CD4-positive, alpha-beta T cell (primary cell): ENCODE results near the gene DNAJC8. TPM values are rescaled to one million over a fixed set of nuclear protein-coding genes. Genes with fewer than 3 reads are reported as not detected.

Experiments used
- ATAC-seq: fragments of 200-7000 bp; cut with Tn5 transposase; one replicate; pipeline ENCODE4 v1.10.0; 2022; ENCODE audit warnings: mild to moderate bottlenecking; ENCODE audit not compliant: poor library complexity
- CTCF ChIA-PET: fragments of 350-600 bp; sonication (Branson Sonifier 250); formaldehyde crosslinking; loops from one replicate; lab custom pipeline; 2021; ENCODE audit warnings: antibody characterized with exemption, inconsistent platforms; lab: Charles Lee
- POLR2A ChIA-PET: fragments of 350-600 bp; sonication (Branson Sonifier 250); formaldehyde crosslinking; loops from one replicate; lab custom pipeline; 2021; ENCODE audit warnings: antibody characterized with exemption, inconsistent platforms; lab: Charles Lee
- DNase-seq, 14 experiments: peaks; one replicate each; pipeline ENCODE4 v3.0.0-alpha.2; 2013 to 2020; ENCODE audit warnings: mixed read lengths in 2 of 14
- H3K27ac ChIP-seq, 2 donors: one replicate each; pipeline versions ENCODE4 v1.5.1 to v1.7.0; 2013; ENCODE audit warnings: low read length in 2 of 2, low read depth in 1 of 2, mild to moderate bottlenecking in 1 of 2
- H3K27me3 ChIP-seq, 2 experiments: 1 replicate in 1 of 2; 2 replicates in 1 of 2; pipeline versions ENCODE4 v1.6.1 to v1.7.0; 2013; ENCODE audit warnings: low read length in 2 of 2, control low read depth in 1 of 2, mild to moderate bottlenecking in 1 of 2, moderate library complexity in 1 of 2; ENCODE audit not compliant: insufficient read depth in 2 of 2, control insufficient read depth in 1 of 2
- H3K36me3 ChIP-seq: one replicate; pipeline ENCODE4 v1.6.1; 2013; ENCODE audit warnings: low read length, control low read depth; ENCODE audit not compliant: insufficient read depth
- H3K4me1 ChIP-seq: one replicate; pipeline ENCODE4 v1.6.1; 2013; ENCODE audit warnings: low read length, control low read depth; ENCODE audit not compliant: insufficient read depth
- H3K4me3 ChIP-seq: one replicate; pipeline ENCODE4 v1.5.1; 2013; ENCODE audit warnings: mild to moderate bottlenecking, low read length, moderate library complexity
- H3K9me3 ChIP-seq, 2 experiments: 1 replicate in 1 of 2; 2 replicates in 1 of 2; pipeline versions ENCODE4 v1.6.1 to v1.7.0; 2013; ENCODE audit warnings: low read length in 2 of 2, mild to moderate bottlenecking in 2 of 2, control low read depth in 1 of 2, moderate library complexity in 1 of 2; ENCODE audit not compliant: control insufficient read depth in 1 of 2, insufficient read depth in 1 of 2
- H3K27ac Mint-ChIP-seq: one replicate; pipeline ENCODE4 v1.8.0; 2020; ENCODE audit warnings: mixed read lengths
- H3K27me3 Mint-ChIP-seq: one replicate; pipeline ENCODE4 v1.8.0; 2021; ENCODE audit warnings: mixed read lengths
- H3K36me3 Mint-ChIP-seq: one replicate; pipeline ENCODE4 v1.8.0; 2021; ENCODE audit warnings: low read depth, mixed read lengths
- H3K4me1 Mint-ChIP-seq: one replicate; pipeline ENCODE4 v1.8.0; 2021; ENCODE audit warnings: low read depth, mixed read lengths
- H3K4me3 Mint-ChIP-seq: one replicate; pipeline ENCODE4 v1.8.0; 2020; ENCODE audit warnings: mild to moderate bottlenecking, mixed read lengths
- H3K9me3 Mint-ChIP-seq: one replicate; pipeline ENCODE4 v1.8.0; 2020; ENCODE audit warnings: mixed read lengths
- intact Hi-C, 2 experiments: fragments of 100-400 bp; cut with DNase I in 1 of 2; cut with micrococcal nuclease in 1 of 2; formaldehyde crosslinking; loops; one replicate each; pipeline versions ENCODE4 v1.15.1 to v1.9.0; 2023 to 2025; cut with DNase I, micrococcal nuclease
- total RNA-seq, 174 experiments: library from RNA in 2 of 174; stranded (reverse) in 2 of 174; gene quantifications; one replicate each; pipeline ENCODE4 v1.2.3 and lab custom pipeline; 2021 to 2026
- TF ChIP-seq, protein P1 (sequence below): fragments of 200-600 bp; IDR thresholded peaks from one replicate; pipeline ENCODE4 v1.8.0; 2022; ENCODE audit warnings: antibody characterized with exemption, mild to moderate bottlenecking

Gene DNAJC8
- total RNA-seq, 2 experiments from 2014 or later: 56.3 to 56.9 TPM

- Mint-ChIP-seq H3K4me3 (no peak overlapping the region), H3K9me3 (no peaks in the 10 kb centered on the region), H3K27me3 (no peaks in the 10 kb centered on the region), H3K4me1 (no peaks in the 10 kb centered on the region), H3K36me3 (peaks cover 7% of the 10 kb centered on the region), H3K27ac (no peak overlapping the region)
- TF ChIP-seq, protein P1, sequence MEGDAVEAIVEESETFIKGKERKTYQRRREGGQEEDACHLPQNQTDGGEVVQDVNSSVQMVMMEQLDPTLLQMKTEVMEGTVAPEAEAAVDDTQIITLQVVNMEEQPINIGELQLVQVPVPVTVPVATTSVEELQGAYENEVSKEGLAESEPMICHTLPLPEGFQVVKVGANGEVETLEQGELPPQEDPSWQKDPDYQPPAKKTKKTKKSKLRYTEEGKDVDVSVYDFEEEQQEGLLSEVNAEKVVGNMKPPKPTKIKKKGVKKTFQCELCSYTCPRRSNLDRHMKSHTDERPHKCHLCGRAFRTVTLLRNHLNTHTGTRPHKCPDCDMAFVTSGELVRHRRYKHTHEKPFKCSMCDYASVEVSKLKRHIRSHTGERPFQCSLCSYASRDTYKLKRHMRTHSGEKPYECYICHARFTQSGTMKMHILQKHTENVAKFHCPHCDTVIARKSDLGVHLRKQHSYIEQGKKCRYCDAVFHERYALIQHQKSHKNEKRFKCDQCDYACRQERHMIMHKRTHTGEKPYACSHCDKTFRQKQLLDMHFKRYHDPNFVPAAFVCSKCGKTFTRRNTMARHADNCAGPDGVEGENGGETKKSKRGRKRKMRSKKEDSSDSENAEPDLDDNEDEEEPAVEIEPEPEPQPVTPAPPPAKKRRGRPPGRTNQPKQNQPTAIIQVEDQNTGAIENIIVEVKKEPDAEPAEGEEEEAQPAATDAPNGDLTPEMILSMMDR: no peak
- intact Hi-C loops: no loop called here
- peaks cover 4% of the 10 kb centered on the region for H3K36me3 ChIP-seq
- ChIA-PET POLR2A (no interaction called here), CTCF (no interaction called here)
- no peaks in the 10 kb centered on the region for H3K9me3 ChIP-seq
- peaks cover 5% of the 10 kb centered on the region for H3K4me1 ChIP-seq
- no peaks in the 10 kb centered on the region for H3K27me3 ChIP-seq
- ATAC-seq (no peak), DNase-seq (no peak)
- H3K27ac ChIP-seq: no peak overlapping the region
- no peak overlapping the region for H3K4me3 ChIP-seq
Measured at GRCh38 chr1:28190337-28190979, 42.4 kb downstream of the DNAJC8 start.

- H3K4me1 Mint-ChIP-seq: peaks cover 12% of the 10 kb centered on the region
- H3K27me3 Mint-ChIP-seq: no peaks in the 10 kb centered on the region
- no peaks in the 10 kb centered on the region for H3K9me3 Mint-ChIP-seq
- no peak overlapping the region for H3K27ac Mint-ChIP-seq
- H3K4me3 Mint-ChIP-seq: no peak overlapping the region
- intact Hi-C loops: no loop called here
- Histone ChIP-seq H3K27me3 (no peaks in the 10 kb centered on the region), H3K4me3 (no peak overlapping the region), H3K9me3 (no peaks in the 10 kb centered on the region), H3K36me3 (no peaks in the 10 kb centered on the region), H3K4me1 (peaks cover 8% of the 10 kb centered on the region), H3K27ac (no peak overlapping the region)
- TF ChIP-seq, protein P1: no peak
- DNase-seq (no peak), ATAC-seq (no peak)
- ChIA-PET CTCF (no interaction called here), POLR2A (interaction anchor here (0.5 kb wide), 1 partner anchor 575 kb away, joined by 3 read pairs; no protein-coding TSS in a partner anchor)
- H3K36me3 Mint-ChIP-seq: no peaks in the 10 kb centered on the region
Measured at GRCh38 chr1:28185071-28185470, 47.8 kb downstream of the DNAJC8 start.

DNA sequence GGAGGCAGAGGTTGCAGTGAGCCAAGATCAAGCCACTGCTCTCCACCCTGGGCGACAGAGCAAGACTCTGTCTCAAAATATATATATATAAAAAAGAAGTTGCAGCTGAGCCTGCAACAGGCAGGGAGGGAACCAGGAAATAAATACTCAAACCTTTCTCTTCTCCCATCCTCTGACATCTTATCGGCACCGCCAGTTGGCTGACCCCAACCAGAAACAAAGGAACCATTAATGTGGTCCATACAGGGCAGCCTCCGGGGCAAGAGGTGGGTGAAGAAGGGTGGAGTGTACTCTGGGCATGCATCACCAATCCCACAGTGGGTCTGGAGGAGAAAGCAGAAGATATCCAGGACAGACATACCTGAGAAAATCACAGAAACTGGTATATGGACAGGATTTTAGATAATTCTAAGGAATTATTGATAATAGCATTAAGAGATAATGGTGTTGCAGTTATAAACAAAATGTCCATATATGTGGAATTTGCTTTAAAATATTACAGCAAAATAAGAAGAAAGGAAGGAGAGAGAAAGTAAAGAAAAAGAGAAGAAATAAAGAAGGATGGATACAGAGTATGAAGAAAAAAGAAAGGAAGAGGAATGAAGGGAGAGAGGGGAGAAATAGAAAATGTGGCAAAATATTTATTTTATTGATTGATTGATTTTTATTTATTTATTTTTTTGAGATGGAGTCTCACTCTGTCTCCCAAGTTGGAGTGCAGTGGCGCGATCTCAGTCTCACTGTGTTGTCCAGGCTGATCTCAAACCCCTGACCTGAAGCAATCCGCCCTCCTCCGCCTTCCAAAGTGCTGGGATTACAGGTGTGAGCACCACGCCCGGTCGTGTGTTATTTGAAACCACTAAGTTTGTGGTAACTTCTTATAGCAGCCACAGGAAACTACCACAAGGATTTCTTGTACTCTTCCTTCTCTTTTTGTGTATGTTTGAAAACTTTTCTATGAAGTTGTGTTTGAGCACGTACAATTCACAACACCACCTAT is 52.2 kb downstream of the DNAJC8 start:
- Histone ChIP-seq H3K4me3 (no peak overlapping the region), H3K9me3 (no peaks in the 10 kb centered on the region), H3K27me3 (no peaks in the 10 kb centered on the region), H3K36me3 (no peaks in the 10 kb centered on the region), H3K27ac (no peak overlapping the region), H3K4me1 (peaks cover 8% of the 10 kb centered on the region)
- Mint-ChIP-seq H3K9me3 (no peaks in the 10 kb centered on the region), H3K36me3 (no peaks in the 10 kb centered on the region), H3K4me1 (peaks cover 12% of the 10 kb centered on the region), H3K27ac (no peak overlapping the region), H3K27me3 (no peaks in the 10 kb centered on the region), H3K4me3 (no peak overlapping the region)
- TF ChIP-seq, protein P1: no peak
- intact Hi-C loops: no loop called here
- no peak for ATAC-seq
- CTCF ChIA-PET: no interaction called here
- DNase-seq: no peak
- POLR2A ChIA-PET: no interaction called here
